ENCODE data around the gene ALPL.

Gene ALPL

GRCh38 chr1:21607549-21608529 lies 98.6 kb downstream of the ALPL start:
- no peak overlapping the region for H3K9ac ChIP-seq (ENCODE audit: low read depth in 1 of 2, low read length in 2 of 2)
- no peak overlapping the region for H3K4me3 ChIP-seq (ENCODE audit: low read length in 2 of 2)
- peak overlapping the region in 1 of 2 donors; percentile 66 for H3K27ac ChIP-seq (ENCODE audit: low read depth in 2 of 2, low read length in 2 of 2)
- peaks cover 0 to 10% of the 10 kb centered on the region in 2 donors for H3K4me1 ChIP-seq (ENCODE audit: control insufficient read depth in 2 of 2, insufficient read depth in 2 of 2, low read length in 2 of 2)
- no peaks in the 10 kb centered on the region for H3K9me3 ChIP-seq (ENCODE audit: control insufficient read depth in 2 of 2, low read length in 2 of 2)
- H3K27me3 ChIP-seq (ENCODE audit: control insufficient read depth in 2 of 2, insufficient read depth in 2 of 2, low read length in 2 of 2), result no peaks in the 10 kb centered on the region
- peaks cover 0 to 3% of the 10 kb centered on the region in 2 donors for H3K36me3 ChIP-seq (ENCODE audit: control insufficient read depth in 2 of 2, insufficient read depth in 2 of 2, low read length in 2 of 2)

GRCh38 chr1:21608798-21609197 lies 99.6 kb downstream of the ALPL start:
- Histone ChIP-seq H3K4me1 (ENCODE audit: control insufficient read depth in 2 of 2, insufficient read depth in 2 of 2, low read length in 2 of 2) (peaks cover 0 to 10% of the 10 kb centered on the region in 2 donors), H3K9ac (ENCODE audit: low read depth in 1 of 2, low read length in 2 of 2) (no peak overlapping the region), H3K9me3 (ENCODE audit: control insufficient read depth in 2 of 2, low read length in 2 of 2) (no peaks in the 10 kb centered on the region), H3K4me3 (ENCODE audit: low read length in 2 of 2) (no peak overlapping the region), H3K27ac (ENCODE audit: low read depth in 2 of 2, low read length in 2 of 2) (no peak overlapping the region), H3K27me3 (ENCODE audit: control insufficient read depth in 2 of 2, insufficient read depth in 2 of 2, low read length in 2 of 2) (no peaks in the 10 kb centered on the region), H3K36me3 (ENCODE audit: control insufficient read depth in 2 of 2, insufficient read depth in 2 of 2, low read length in 2 of 2) (peaks cover 3 to 6% of the 10 kb centered on the region in 2 donors)

GRCh38 chr1:21610027-21610426 lies 100.8 kb downstream of the ALPL start:
- H3K9me3 ChIP-seq (ENCODE audit: control insufficient read depth in 2 of 2, low read length in 2 of 2), result no peaks in the 10 kb centered on the region
- no peak overlapping the region for H3K4me3 ChIP-seq (ENCODE audit: low read length in 2 of 2)
- no peaks in the 10 kb centered on the region for H3K27me3 ChIP-seq (ENCODE audit: control insufficient read depth in 2 of 2, insufficient read depth in 2 of 2, low read length in 2 of 2)
- no peak overlapping the region for H3K27ac ChIP-seq (ENCODE audit: low read depth in 2 of 2, low read length in 2 of 2)
- peaks cover 3 to 6% of the 10 kb centered on the region in 2 donors for H3K36me3 ChIP-seq (ENCODE audit: control insufficient read depth in 2 of 2, insufficient read depth in 2 of 2, low read length in 2 of 2)
- H3K9ac ChIP-seq (ENCODE audit: low read depth in 1 of 2, low read length in 2 of 2), result no peak overlapping the region
- peaks cover 3 to 20% of the 10 kb centered on the region in 2 donors for H3K4me1 ChIP-seq (ENCODE audit: control insufficient read depth in 2 of 2, insufficient read depth in 2 of 2, low read length in 2 of 2)

- H3K36me3 ChIP-seq (ENCODE audit: control insufficient read depth in 2 of 2, insufficient read depth in 2 of 2, low read length in 2 of 2), result peaks cover 3 to 6% of the 10 kb centered on the region in 2 donors
- peaks cover 4 to 29% of the 10 kb centered on the region in 2 donors for H3K4me1 ChIP-seq (ENCODE audit: control insufficient read depth in 2 of 2, insufficient read depth in 2 of 2, low read length in 2 of 2)
- H3K27ac ChIP-seq (ENCODE audit: low read depth in 2 of 2, low read length in 2 of 2), result no peak overlapping the region
Measured at GRCh38 chr1:21610989-21611785, 102.0 kb downstream of the ALPL start.

GRCh38 chr1:21612057-21612456 lies 102.8 kb downstream of the ALPL start:
- no peak overlapping the region for H3K4me3 ChIP-seq (ENCODE audit: low read length in 2 of 2)
- peaks cover 3 to 6% of the 10 kb centered on the region in 2 donors for H3K36me3 ChIP-seq (ENCODE audit: control insufficient read depth in 2 of 2, insufficient read depth in 2 of 2, low read length in 2 of 2)
- peaks cover 7 to 28% of the 10 kb centered on the region in 2 donors for H3K4me1 ChIP-seq (ENCODE audit: control insufficient read depth in 2 of 2, insufficient read depth in 2 of 2, low read length in 2 of 2)

More at GRCh38 chr1:21610989-21611785, 102.0 kb downstream of the ALPL start:
- Histone ChIP-seq H3K9ac (ENCODE audit: low read depth in 1 of 2, low read length in 2 of 2) (no peak overlapping the region), H3K9me3 (ENCODE audit: control insufficient read depth in 2 of 2, low read length in 2 of 2) (no peaks in the 10 kb centered on the region), H3K4me3 (ENCODE audit: low read length in 2 of 2) (no peak overlapping the region), H3K27me3 (ENCODE audit: control insufficient read depth in 2 of 2, insufficient read depth in 2 of 2, low read length in 2 of 2) (no peaks in the 10 kb centered on the region)

GRCh38 chr1:21613072-21613867 lies 104.0 kb downstream of the ALPL start:
- Histone ChIP-seq H3K36me3 (ENCODE audit: control insufficient read depth in 2 of 2, insufficient read depth in 2 of 2, low read length in 2 of 2) (peaks cover 3 to 6% of the 10 kb centered on the region in 2 donors), H3K9ac (ENCODE audit: low read depth in 1 of 2, low read length in 2 of 2) (no peak overlapping the region), H3K9me3 (ENCODE audit: control insufficient read depth in 2 of 2, low read length in 2 of 2) (no peaks in the 10 kb centered on the region), H3K4me3 (ENCODE audit: low read length in 2 of 2) (no peak overlapping the region), H3K4me1 (ENCODE audit: control insufficient read depth in 2 of 2, insufficient read depth in 2 of 2, low read length in 2 of 2) (peaks cover 7 to 21% of the 10 kb centered on the region in 2 donors), H3K27ac (ENCODE audit: low read depth in 2 of 2, low read length in 2 of 2) (no peak overlapping the region), H3K27me3 (ENCODE audit: control insufficient read depth in 2 of 2, insufficient read depth in 2 of 2, low read length in 2 of 2) (no peaks in the 10 kb centered on the region)

More at GRCh38 chr1:21612057-21612456, 102.8 kb downstream of the ALPL start:
- Histone ChIP-seq H3K27ac (ENCODE audit: low read depth in 2 of 2, low read length in 2 of 2) (no peak overlapping the region), H3K27me3 (ENCODE audit: control insufficient read depth in 2 of 2, insufficient read depth in 2 of 2, low read length in 2 of 2) (no peaks in the 10 kb centered on the region), H3K9me3 (ENCODE audit: control insufficient read depth in 2 of 2, low read length in 2 of 2) (no peaks in the 10 kb centered on the region), H3K9ac (ENCODE audit: low read depth in 1 of 2, low read length in 2 of 2) (no peak overlapping the region)

- Histone ChIP-seq H3K27ac (ENCODE audit: low read depth in 2 of 2, low read length in 2 of 2) (peak overlapping the region in 1 of 2 donors; percentile 56), H3K4me3 (ENCODE audit: low read length in 2 of 2) (no peak overlapping the region), H3K9ac (ENCODE audit: low read depth in 1 of 2, low read length in 2 of 2) (peak overlapping the region in 1 of 2 donors; percentile 19), H3K4me1 (ENCODE audit: control insufficient read depth in 2 of 2, insufficient read depth in 2 of 2, low read length in 2 of 2) (peaks cover 7 to 24% of the 10 kb centered on the region in 2 donors), H3K27me3 (ENCODE audit: control insufficient read depth in 2 of 2, insufficient read depth in 2 of 2, low read length in 2 of 2) (no peaks in the 10 kb centered on the region), H3K36me3 (ENCODE audit: control insufficient read depth in 2 of 2, insufficient read depth in 2 of 2, low read length in 2 of 2) (peaks cover 3 to 6% of the 10 kb centered on the region in 2 donors), H3K9me3 (ENCODE audit: control insufficient read depth in 2 of 2, low read length in 2 of 2) (no peaks in the 10 kb centered on the region)
Measured at GRCh38 chr1:21614419-21615115, 105.3 kb downstream of the ALPL start.

GRCh38 chr1:21616372-21616771 lies 107.1 kb downstream of the ALPL start:
- Histone ChIP-seq H3K27me3 (ENCODE audit: control insufficient read depth in 2 of 2, insufficient read depth in 2 of 2, low read length in 2 of 2) (peaks cover 0 to 4% of the 10 kb centered on the region in 2 donors), H3K36me3 (ENCODE audit: control insufficient read depth in 2 of 2, insufficient read depth in 2 of 2, low read length in 2 of 2) (peaks cover 3 to 6% of the 10 kb centered on the region in 2 donors), H3K27ac (ENCODE audit: low read depth in 2 of 2, low read length in 2 of 2) (peak overlapping the region in 1 of 2 donors; percentile 10), H3K4me1 (ENCODE audit: control insufficient read depth in 2 of 2, insufficient read depth in 2 of 2, low read length in 2 of 2) (peaks cover 7 to 24% of the 10 kb centered on the region in 2 donors), H3K4me3 (ENCODE audit: low read length in 2 of 2) (no peak overlapping the region), H3K9me3 (ENCODE audit: control insufficient read depth in 2 of 2, low read length in 2 of 2) (no peaks in the 10 kb centered on the region), H3K9ac (ENCODE audit: low read depth in 1 of 2, low read length in 2 of 2) (no peak overlapping the region)

- Histone ChIP-seq H3K4me3 (ENCODE audit: low read length in 2 of 2) (no peak overlapping the region), H3K27me3 (ENCODE audit: control insufficient read depth in 2 of 2, insufficient read depth in 2 of 2, low read length in 2 of 2) (peaks cover 0 to 6% of the 10 kb centered on the region in 2 donors), H3K9ac (ENCODE audit: low read depth in 1 of 2, low read length in 2 of 2) (no peak overlapping the region), H3K4me1 (ENCODE audit: control insufficient read depth in 2 of 2, insufficient read depth in 2 of 2, low read length in 2 of 2) (peaks cover 7 to 24% of the 10 kb centered on the region in 2 donors), H3K36me3 (ENCODE audit: control insufficient read depth in 2 of 2, insufficient read depth in 2 of 2, low read length in 2 of 2) (peaks cover 3% of the 10 kb centered on the region in 2 donors), H3K9me3 (ENCODE audit: control insufficient read depth in 2 of 2, low read length in 2 of 2) (no peaks in the 10 kb centered on the region), H3K27ac (ENCODE audit: low read depth in 2 of 2, low read length in 2 of 2) (no peak overlapping the region)
Measured at GRCh38 chr1:21617126-21617738, 108.0 kb downstream of the ALPL start.
